GM19193 (cell line): ENCODE results near the gene SFXN1.

Experiments
- POLR2A ChIP-seq: IDR thresholded peaks from 4 replicates; pipeline ENCODE4 v1.6.1; 2011; ENCODE audit not compliant: insufficient read depth, insufficient read length; ENCODE audit errors: extremely low read depth

The SFXN1 gene

DNA sequence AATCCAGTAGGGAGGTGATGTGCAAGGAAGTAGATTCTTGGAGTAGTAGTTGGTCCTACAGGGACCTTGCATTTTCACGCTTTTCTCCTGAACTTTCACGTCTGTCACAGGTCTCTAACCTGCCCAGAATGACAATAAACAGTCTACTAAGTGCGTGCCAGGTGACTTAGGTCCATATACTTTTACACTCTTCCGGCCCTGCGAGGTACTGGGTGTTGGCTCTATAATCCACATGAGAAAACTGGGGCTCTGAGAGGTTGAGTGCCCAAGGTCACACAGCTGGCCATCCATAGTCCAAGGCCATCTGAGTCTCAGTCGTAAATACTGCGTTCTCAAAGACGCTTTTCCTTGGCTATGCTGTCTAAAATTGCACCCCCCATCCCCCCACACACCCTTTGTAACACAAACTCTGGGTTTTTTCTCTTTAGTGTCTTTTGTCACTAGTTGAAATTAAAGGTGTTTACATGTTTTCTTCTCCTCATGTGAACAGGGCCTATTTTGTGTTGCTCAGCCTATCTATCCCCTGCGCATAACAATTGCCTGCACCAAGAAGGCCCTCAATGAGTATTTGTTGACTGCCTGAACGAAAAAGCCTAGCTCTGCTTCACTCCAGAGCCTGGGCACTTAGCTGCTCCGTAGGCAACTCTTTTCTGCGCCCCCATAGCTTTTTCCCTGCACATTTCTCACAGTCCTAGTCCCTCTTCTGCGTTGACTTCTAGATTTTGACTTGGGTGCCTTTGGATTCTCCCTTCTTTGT lies 943 bp downstream of the SFXN1 start:
- TF ChIP-seq POLR2A = no peak

DNA sequence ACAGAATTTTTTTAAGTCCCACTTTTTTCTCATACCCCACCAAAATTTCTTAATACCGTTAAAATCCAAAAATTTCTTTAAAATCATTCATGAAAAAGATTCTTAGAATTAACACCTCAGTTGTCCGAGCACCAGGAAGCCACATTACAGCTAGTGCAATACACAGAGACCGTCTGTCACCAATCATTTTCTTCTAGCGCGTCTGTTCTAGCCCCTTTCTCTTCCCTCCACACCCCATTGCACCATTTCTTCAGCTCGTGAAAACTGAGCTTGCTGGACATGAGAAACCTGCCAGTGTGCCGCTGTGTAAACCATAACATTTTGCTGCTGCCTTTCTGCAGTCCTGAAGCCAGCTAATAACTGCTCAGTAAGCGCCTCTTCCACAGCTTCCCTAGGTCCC lies 5.0 kb downstream of the SFXN1 start:
- no peak for TF ChIP-seq POLR2A

DNA sequence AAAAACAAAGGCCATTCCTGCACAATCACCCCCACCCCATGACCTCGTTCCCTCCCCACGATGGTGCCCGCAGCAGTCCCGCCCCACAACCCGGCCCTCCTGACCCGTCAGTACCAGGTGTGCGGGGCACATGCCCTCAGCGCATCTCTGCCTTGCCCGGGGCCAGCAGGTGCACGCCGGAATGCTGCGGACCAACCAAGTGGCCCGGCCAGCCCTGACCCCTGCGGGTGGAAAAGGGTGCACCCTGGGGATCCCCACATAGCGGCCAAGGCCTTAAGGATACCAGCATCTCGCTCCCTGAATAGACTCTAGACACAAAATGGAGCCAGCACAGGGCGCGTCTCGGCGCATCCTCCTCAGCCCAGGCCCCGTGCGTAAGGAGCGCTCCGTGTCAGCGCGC lies 6.0 kb downstream of the SFXN1 start:
- no peak for TF ChIP-seq POLR2A

DNA sequence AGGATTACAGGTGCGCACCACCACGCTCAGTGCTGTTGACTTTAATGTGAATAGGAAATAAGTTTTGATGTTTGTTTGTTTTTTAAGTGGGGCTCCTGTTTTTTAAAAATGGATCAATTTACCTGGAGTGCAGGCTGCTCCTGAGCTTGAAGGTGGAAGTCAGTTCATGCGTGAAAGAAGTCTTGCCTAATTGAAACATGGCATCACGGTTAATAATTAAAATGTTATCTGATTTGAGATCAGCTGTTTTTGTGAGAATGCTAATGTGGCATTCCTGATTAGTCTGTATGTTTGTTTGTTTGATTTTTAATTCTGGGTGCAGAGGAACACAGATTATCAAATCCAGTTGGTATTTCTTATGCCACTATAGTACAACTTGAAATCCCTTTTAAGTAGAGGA lies 6.5 kb downstream of the SFXN1 start:
- TF ChIP-seq POLR2A = no peak

- TF ChIP-seq POLR2A = no peak
Observed at GRCh38 chr5:175485631-175486030, 7.3 kb downstream of the SFXN1 start.

GRCh38 chr5:175487514-175488222 lies 9.3 kb downstream of the SFXN1 start:
- TF ChIP-seq POLR2A = no peak

GRCh38 chr5:175489693-175490443 lies 11.5 kb downstream of the SFXN1 start:
- TF ChIP-seq POLR2A = no peak

- TF ChIP-seq POLR2A = no peak
Observed at GRCh38 chr5:175491223-175491622, 12.9 kb downstream of the SFXN1 start.

DNA sequence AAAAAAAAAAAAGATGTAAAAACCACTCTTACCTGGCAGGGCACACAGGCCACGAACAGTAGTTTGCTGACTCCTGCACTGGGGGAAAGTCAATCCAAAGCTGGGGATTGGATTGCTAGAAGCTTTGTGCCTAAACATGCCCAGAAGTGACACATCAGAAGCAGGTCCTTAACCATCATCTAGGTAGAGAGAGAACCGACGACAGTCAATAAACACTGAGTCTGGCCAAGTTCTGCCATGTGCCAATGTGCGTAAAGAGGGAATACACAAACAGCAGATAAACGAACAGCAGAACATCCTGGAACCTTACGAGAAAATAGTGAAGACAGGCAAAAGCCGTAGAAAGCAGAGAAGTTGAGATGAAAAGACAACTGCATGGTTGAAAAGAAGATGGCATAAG lies 14.9 kb downstream of the SFXN1 start:
- TF ChIP-seq POLR2A = no peak

- TF ChIP-seq POLR2A = no peak
Observed at GRCh38 chr5:175493726-175494125, 15.4 kb downstream of the SFXN1 start.

GRCh38 chr5:175494264-175495183 lies 16.2 kb downstream of the SFXN1 start:
- no peak for TF ChIP-seq POLR2A

DNA sequence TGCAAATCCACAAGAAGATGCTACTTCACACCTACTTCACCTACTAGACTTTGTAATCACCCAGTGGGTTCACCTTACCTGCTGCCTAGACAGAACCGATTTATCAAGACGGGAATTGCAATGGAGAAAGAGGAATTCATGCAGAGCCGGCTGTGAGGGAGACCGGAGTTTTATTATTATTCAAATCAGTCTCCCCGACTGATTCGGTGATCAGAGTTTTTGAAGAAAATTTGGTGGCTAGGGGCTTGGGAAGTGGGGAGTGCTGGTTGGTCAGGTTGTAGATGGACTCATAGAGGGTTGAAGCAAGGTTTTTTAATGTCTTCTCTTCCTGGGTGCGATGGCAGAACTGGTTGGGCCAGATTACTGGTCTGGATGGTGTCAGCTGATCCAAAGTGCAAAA lies 23.4 kb downstream of the SFXN1 start:
- no peak for TF ChIP-seq POLR2A

GRCh38 chr5:175508896-175509295 lies 30.5 kb downstream of the SFXN1 start:
- no peak for TF ChIP-seq POLR2A

DNA sequence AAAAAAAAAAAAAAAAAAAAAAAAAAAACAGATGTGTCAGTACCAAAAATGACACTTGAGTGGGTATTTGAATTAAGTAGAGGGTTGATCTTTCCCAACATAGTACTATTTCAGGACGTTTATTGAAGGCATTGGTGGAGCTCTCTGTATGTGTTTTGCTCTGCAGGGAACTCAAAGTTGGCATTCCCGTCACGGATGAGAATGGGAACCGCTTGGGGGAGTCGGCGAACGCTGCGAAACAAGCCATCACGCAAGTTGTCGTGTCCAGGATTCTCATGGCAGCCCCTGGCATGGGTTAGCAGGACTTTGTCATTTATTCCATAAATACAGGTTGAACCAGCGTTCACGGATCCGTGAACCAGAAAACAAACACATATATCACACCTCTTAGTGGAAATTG lies 34.9 kb downstream of the SFXN1 start:
- TF ChIP-seq POLR2A = no peak

GRCh38 chr5:175513726-175514125 lies 35.4 kb downstream of the SFXN1 start:
- no peak for TF ChIP-seq POLR2A
